ENCODE measurements around the gene GABRP.

The GABRP gene

GRCh38 chr5:170861917-170862766, 78.6 kb downstream of the GABRP start, which contains the start of gene RANBP17:
TSS of gene RANBP17 (plus strand) at chr5:170862018.
- no peak for DNase-seq (ENCODE audit: low read depth)

GRCh38 chr5:170863646-170864045, 80.1 kb downstream of the GABRP start:
- DNase-seq (ENCODE audit: low read depth), result no peak

Data from activated T-cell treated with anti-CD3 and anti-CD28 coated beads for 24 hours (primary cell).